C4-2B (cell line): ENCODE measurements around the gene EML6.

ENCODE experiments used
- H3K27ac ChIP-seq: fragments of 450-650 bp; 2 replicates; pipeline ENCODE4 v1.5.1; 2017
- ZFX ChIP-seq: fragments of 450-650 bp; IDR thresholded peaks from 2 replicates; pipeline ENCODE4 v1.6.1; 2017
- TF ChIP-seq, protein P1 (sequence below): fragments of 450-650 bp; conservative IDR thresholded peaks from 2 replicates; pipeline ENCODE4 v1.5.1; 2017; ENCODE audit warnings: mild to moderate bottlenecking

Gene EML6

DNA sequence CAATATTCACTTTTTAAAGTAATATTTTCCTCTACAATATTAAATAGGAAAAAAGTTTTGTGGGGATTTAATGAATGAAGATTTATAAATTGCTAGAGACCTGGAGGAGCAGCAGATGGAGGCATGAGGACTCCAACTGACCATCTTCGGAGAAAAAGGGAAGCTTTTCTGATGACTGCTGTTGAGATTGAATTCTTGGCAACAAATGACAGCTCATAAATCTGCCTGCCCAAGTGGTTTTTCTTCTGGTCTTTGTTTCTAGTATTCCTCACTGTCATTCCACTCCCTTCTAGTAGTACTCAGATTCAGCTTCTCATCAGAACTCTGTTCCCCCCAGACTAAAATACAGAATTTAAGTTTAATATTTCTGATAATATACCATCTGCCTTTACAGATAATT lies 157.0 kb downstream of the EML6 start:
- no peak for TF ChIP-seq ZFX
- TF ChIP-seq, protein P1, sequence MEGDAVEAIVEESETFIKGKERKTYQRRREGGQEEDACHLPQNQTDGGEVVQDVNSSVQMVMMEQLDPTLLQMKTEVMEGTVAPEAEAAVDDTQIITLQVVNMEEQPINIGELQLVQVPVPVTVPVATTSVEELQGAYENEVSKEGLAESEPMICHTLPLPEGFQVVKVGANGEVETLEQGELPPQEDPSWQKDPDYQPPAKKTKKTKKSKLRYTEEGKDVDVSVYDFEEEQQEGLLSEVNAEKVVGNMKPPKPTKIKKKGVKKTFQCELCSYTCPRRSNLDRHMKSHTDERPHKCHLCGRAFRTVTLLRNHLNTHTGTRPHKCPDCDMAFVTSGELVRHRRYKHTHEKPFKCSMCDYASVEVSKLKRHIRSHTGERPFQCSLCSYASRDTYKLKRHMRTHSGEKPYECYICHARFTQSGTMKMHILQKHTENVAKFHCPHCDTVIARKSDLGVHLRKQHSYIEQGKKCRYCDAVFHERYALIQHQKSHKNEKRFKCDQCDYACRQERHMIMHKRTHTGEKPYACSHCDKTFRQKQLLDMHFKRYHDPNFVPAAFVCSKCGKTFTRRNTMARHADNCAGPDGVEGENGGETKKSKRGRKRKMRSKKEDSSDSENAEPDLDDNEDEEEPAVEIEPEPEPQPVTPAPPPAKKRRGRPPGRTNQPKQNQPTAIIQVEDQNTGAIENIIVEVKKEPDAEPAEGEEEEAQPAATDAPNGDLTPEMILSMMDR = no peak
- H3K27ac ChIP-seq = no peak overlapping the region

DNA sequence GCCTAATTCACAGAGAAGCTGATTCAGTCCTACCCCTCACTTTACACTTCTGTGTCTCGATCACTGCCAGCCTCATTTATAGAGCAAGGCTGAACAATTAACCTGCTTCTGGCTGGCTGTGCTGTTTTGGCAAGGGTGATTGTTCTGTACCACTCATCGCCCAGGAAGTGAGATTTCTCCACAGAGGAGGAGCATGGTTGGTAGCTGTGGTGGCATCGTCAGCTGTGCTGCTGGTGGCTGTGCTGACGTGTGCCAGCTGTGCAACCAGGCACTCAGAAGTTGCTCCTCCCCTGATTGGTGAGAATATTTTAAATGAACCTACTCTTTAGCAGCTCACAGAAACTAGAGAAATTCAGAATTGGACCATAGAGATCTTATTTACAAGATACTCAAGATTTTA lies 158.3 kb downstream of the EML6 start:
- TF ChIP-seq, protein P1 = no peak
- TF ChIP-seq ZFX = no peak

DNA sequence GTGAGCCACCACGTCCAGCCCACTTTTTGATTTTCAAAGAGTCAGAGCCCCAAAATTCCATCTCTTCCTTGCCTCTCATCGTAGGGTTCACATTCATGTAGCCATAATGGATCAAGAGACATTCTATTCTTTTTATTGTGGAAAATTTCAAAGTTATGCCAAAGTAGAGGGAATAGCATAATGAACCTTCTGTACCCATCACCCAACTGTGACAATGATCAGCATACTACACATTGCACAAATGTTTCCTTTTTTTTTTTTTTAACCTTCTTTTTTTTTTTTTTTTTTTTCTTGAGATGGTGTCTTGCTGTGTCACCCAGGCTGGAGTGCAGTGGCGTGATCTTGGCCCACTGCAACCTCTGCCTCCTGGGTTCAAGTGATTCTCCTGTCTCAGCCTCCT lies 162.4 kb downstream of the EML6 start:
- no peak for TF ChIP-seq ZFX
- TF ChIP-seq, protein P1 = no peak

More for the DNA sequence above, 158.3 kb downstream of the EML6 start:
- no peak overlapping the region for H3K27ac ChIP-seq

DNA sequence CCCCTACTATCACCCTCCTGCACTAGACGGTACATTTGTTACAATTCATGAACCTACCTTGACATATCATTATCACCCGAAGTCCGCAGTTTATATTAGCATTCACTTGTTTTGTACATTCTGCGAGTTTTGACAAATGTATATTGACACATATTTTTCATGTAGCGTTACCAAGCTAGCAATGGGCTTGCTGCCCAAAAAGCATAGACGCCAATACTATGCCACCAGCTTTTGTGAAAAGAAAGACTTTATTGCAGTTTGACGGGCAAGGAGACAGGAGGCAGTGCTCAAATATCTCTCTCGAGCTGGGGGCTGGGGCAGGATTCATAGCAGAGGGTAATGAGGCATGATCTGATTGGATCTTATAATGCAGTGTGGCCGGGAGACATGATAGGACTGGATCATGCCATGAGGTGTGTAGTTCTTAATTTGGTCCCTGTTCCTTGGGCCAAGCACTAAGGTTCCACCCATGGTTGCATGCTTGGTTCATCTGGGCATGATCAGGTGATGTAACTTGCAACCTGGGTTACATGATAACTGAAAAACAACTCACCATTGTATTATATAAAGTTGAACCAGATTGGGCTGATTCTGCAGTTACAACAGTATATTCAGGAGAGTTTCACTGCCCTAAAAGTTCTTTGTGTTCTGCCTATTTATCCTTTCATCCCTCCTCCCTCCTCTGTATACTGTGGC lies 164.5 kb downstream of the EML6 start:
- no peak overlapping the region for H3K27ac ChIP-seq
- TF ChIP-seq, protein P1 = no peak
- no peak for TF ChIP-seq ZFX

More for the DNA sequence above, 162.4 kb downstream of the EML6 start:
- no peak overlapping the region for H3K27ac ChIP-seq

DNA sequence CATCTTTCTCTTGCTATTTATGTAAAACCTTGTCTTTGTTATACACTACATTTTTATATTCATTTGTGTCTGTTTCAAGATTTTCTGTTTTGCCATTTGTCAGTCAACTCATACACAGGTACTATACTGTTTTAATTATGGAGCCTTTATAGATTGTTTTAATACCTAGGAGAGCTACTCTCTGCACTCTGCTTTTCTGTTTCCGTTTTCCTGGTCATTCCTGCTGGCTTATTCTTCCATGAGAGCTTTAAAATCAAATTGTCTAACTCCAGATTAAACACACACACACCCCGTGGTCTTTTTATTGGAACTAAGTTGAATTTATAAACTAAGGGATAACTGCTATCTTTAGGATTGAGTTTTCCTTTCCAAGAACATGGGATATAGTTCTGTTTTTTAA lies 165.6 kb downstream of the EML6 start:
- H3K27ac ChIP-seq = no peak overlapping the region
- TF ChIP-seq, protein P1 = no peak
- no peak for TF ChIP-seq ZFX

DNA sequence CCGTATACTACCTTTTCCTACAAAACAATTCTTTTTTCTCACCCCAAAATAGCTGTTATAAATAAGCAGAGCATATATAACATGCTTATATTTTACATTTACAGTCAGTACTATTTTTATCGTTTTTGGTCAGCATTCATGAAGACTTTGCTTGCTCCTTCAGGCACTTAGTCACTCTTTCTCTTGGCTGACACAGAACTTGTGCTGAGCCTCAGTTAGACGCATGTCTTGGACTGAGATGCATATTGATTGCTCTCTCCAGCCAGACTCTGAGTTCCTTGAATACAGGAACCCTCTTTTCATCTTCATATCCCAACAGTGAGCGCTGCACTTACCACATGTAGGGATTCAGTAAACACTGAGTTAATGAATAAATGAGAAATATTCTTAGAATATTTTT lies 168.4 kb downstream of the EML6 start:
- no peak for TF ChIP-seq ZFX
- TF ChIP-seq, protein P1 = no peak
- no peak overlapping the region for H3K27ac ChIP-seq

DNA sequence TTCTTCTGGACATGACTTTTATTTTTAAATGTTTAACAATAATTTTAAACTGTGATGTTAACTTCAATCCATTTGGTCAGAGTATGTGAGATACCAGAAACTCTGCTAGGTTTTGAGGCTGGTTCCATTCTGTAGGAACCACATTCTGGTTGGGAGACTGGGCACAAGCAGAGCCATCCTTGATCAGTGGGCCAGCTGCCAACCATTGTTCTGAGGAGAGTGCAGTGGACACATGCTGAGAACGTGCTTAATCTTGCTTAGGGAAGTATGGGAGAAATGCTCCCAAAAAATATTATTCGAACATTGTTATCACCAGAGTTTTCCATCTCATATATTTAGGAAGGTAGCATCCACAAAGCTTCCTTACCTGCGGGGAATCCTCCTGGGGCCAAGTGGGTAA lies 171.0 kb downstream of the EML6 start:
- no peak overlapping the region for H3K27ac ChIP-seq
- no peak for TF ChIP-seq ZFX
- TF ChIP-seq, protein P1 = no peak
